HEK293 (cell line): Measurements from ENCODE around the gene PLA2G1B.
A peak's percentile ranks its signal among the peaks of the same experiment; 100 is the strongest.

Source experiments
- ELK4 ChIP-seq: IDR thresholded peaks from 2 replicates; pipeline ENCODE4 v1.6.1; 2011; ENCODE audit warnings: mild to moderate bottlenecking, low read depth, low read length, borderline replicate concordance
- GFI1B ChIP-seq: fragments of 450-650 bp; formaldehyde crosslinking; IDR thresholded peaks from 2 replicates; pipeline ENCODE4 v1.5.1; 2016; ENCODE audit warnings: missing biosample characterization, missing genetic modification characterization
- GLIS1 ChIP-seq: fragments of 450-650 bp; formaldehyde crosslinking; IDR thresholded peaks from 2 replicates; pipeline ENCODE4 v1.5.1; 2016; ENCODE audit warnings: missing biosample characterization, missing genetic modification characterization
- KLF1 ChIP-seq: fragments of 450-650 bp; formaldehyde crosslinking; IDR thresholded peaks from 2 replicates; pipeline ENCODE4 v1.5.1; 2016; ENCODE audit warnings: missing biosample characterization, missing genetic modification characterization
- KLF10 ChIP-seq: fragments of 450-650 bp; IDR thresholded peaks from 2 replicates; pipeline ENCODE4 v1.5.1; 2018; ENCODE audit warnings: missing biosample characterization, mild to moderate bottlenecking, missing genetic modification characterization
- KLF17 ChIP-seq: fragments of 450-650 bp; formaldehyde crosslinking; IDR thresholded peaks from 2 replicates; pipeline ENCODE4 v1.5.1; 2016; ENCODE audit warnings: missing biosample characterization, missing genetic modification characterization
- KLF8 ChIP-seq: fragments of 450-650 bp; formaldehyde crosslinking; IDR thresholded peaks from 2 replicates; pipeline ENCODE4 v1.5.1; 2016; ENCODE audit warnings: missing biosample characterization, missing genetic modification characterization
- KLF9 ChIP-seq: fragments of 450-650 bp; formaldehyde crosslinking; IDR thresholded peaks from 2 replicates; pipeline ENCODE4 v1.5.1; 2016; ENCODE audit warnings: missing biosample characterization, missing genetic modification characterization, low read depth
- OSR2 ChIP-seq: fragments of 450-650 bp; formaldehyde crosslinking; IDR thresholded peaks from 2 replicates; pipeline ENCODE4 v1.5.1; 2016; ENCODE audit warnings: missing biosample characterization, missing genetic modification characterization
- PRDM1 ChIP-seq: fragments of 450-650 bp; formaldehyde crosslinking; IDR thresholded peaks from 2 replicates; pipeline ENCODE4; 2016; ENCODE audit warnings: missing biosample characterization, missing genetic modification characterization
- RBAK ChIP-seq: fragments of 450-650 bp; formaldehyde crosslinking; IDR thresholded peaks from 2 replicates; pipeline ENCODE4 v1.5.1; 2016; ENCODE audit warnings: missing biosample characterization, missing genetic modification characterization
- REPIN1 ChIP-seq: fragments of 450-650 bp; formaldehyde crosslinking; IDR thresholded peaks from 2 replicates; pipeline ENCODE4 v1.5.1; 2017; ENCODE audit warnings: missing biosample characterization, missing genetic modification characterization, low read depth
- TCF7L2 ChIP-seq: IDR thresholded peaks from 2 replicates; pipeline ENCODE4 v1.6.1; 2011; ENCODE audit warnings: low read depth, mild to moderate bottlenecking, inconsistent platforms, low read length, moderate library complexity, borderline replicate concordance
- ZFP69B ChIP-seq: fragments of 450-650 bp; formaldehyde crosslinking; IDR thresholded peaks from 2 replicates; pipeline ENCODE4 v1.5.1; 2016; ENCODE audit warnings: missing biosample characterization, missing genetic modification characterization
- ZNF18 ChIP-seq: fragments of 450-650 bp; formaldehyde crosslinking; IDR thresholded peaks from 2 replicates; pipeline ENCODE4 v1.5.1; 2016; ENCODE audit warnings: missing biosample characterization, missing genetic modification characterization
- ZNF248 ChIP-seq: fragments of 450-650 bp; formaldehyde crosslinking; IDR thresholded peaks from 2 replicates; pipeline ENCODE4 v1.5.1; 2017; ENCODE audit warnings: missing biosample characterization, missing genetic modification characterization
- ZNF302 ChIP-seq: fragments of 450-650 bp; formaldehyde crosslinking; IDR thresholded peaks from 2 replicates; pipeline ENCODE4 v1.5.1; 2016; ENCODE audit warnings: missing biosample characterization, missing genetic modification characterization, low read depth
- ZNF311 ChIP-seq: fragments of 450-650 bp; formaldehyde crosslinking; IDR thresholded peaks from 2 replicates; pipeline ENCODE4 v1.5.1; 2017; ENCODE audit warnings: missing biosample characterization, missing genetic modification characterization, borderline replicate concordance
- ZNF324 ChIP-seq: fragments of 450-650 bp; formaldehyde crosslinking; IDR thresholded peaks from 2 replicates; pipeline ENCODE4 v1.5.1; 2016; ENCODE audit warnings: missing biosample characterization, missing genetic modification characterization
- ZNF37A ChIP-seq: fragments of 450-650 bp; IDR thresholded peaks from 2 replicates; pipeline ENCODE4 v1.5.1; 2018; ENCODE audit warnings: missing biosample characterization, missing genetic modification characterization
- ZNF391 ChIP-seq: fragments of 450-650 bp; formaldehyde crosslinking; IDR thresholded peaks from 2 replicates; pipeline ENCODE4 v1.5.1; 2016; ENCODE audit warnings: low read depth, missing biosample characterization, missing genetic modification characterization, borderline replicate concordance
- ZNF433 ChIP-seq: fragments of 450-650 bp; formaldehyde crosslinking; IDR thresholded peaks from 2 replicates; pipeline ENCODE4 v1.5.1; 2016; ENCODE audit warnings: missing biosample characterization, missing genetic modification characterization, low read depth
- ZNF501 ChIP-seq: fragments of 450-650 bp; formaldehyde crosslinking; IDR thresholded peaks from 2 replicates; pipeline ENCODE4 v1.5.1; 2016; ENCODE audit warnings: missing biosample characterization, missing genetic modification characterization
- ZNF660 ChIP-seq: fragments of 450-650 bp; IDR thresholded peaks from 2 replicates; pipeline ENCODE4 v1.5.1; 2018; ENCODE audit warnings: missing biosample characterization, mild to moderate bottlenecking, missing genetic modification characterization
- ZNF843 ChIP-seq: fragments of 450-650 bp; formaldehyde crosslinking; IDR thresholded peaks from 2 replicates; pipeline ENCODE4 v1.5.1; 2016; ENCODE audit warnings: missing biosample characterization, missing genetic modification characterization
- TF ChIP-seq, protein P1 (sequence below): fragments of 450-650 bp; formaldehyde crosslinking; IDR thresholded peaks from 2 replicates; pipeline ENCODE4 v1.5.1; 2017; ENCODE audit warnings: missing biosample characterization, mild to moderate bottlenecking, missing genetic modification characterization, moderate library complexity
- TF ChIP-seq, protein P2 (sequence below): fragments of 450-650 bp; formaldehyde crosslinking; IDR thresholded peaks from 2 replicates; pipeline ENCODE4 v1.5.1; 2016; ENCODE audit warnings: missing biosample characterization, missing genetic modification characterization
- TF ChIP-seq, protein P3 (sequence below): fragments of 450-650 bp; formaldehyde crosslinking; IDR thresholded peaks from 2 replicates; pipeline ENCODE4 v1.5.1; 2016; ENCODE audit warnings: missing biosample characterization, missing genetic modification characterization

Gene PLA2G1B

DNA sequence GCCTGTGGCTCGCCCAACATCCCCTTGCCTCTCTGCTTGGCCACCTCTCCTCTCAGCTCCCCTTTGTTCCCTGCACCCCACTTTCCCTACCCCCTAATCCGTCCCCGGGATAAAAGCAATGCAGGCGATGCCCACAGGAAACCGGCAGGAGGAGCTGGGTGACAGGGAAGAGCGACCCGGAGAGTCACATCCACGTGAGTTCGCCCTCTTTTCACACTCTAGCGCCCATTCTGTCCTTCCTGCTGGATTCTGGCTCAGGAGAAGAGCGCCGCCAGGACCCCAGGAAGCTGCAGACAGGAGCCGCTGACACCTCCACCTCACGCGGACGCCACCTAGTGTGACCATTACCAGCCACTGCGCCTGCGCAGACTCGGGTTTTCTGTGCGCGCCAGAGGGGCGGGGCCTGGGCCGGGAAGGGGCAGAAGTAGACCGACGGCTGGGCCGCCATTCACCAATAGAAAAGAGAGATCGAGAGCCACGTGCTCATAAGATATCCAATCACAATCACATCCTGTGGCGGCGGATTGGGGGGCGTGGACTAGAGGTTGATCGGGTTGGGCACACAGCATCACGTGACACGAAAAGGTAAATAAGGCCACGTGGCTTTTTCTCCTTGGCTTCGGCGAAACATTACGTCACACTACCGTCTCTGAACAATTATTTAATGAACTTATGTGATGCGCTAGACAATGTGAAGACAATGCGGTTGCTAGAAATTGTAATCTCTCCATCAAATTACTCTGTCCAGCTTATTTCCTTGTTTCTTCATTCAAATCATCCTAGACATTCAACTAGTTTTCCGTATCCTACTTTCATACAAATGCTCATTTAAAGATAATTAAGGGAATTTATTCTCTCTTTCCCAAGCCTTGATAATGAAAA lies 10.1 kb downstream of the PLA2G1B start (continued):
- TF ChIP-seq KLF17 (tag by site-specific recombination) (peak; percentile 30; the same call in 1 of the 2 replicates), KLF9 (tag by site-specific recombination) (peak; percentile 87; the same call in 1 of the 2 replicates), KLF1 (tag by site-specific recombination) (peak; percentile 5; the same call in 1 of the 2 replicates), GLIS1 (tag by site-specific recombination) (peak; percentile 77), ZNF391 (tag by site-specific recombination) (0 out of 2 replicates have a peak, but pooled peaks have one; percentile 46), GFI1B (no peak), TCF7L2 (no peak), KLF8 (peak; percentile 48; the same call in 1 of the 2 replicates), ZNF501 (tag by site-specific recombination) (peak; percentile 35), ZNF311 (tag by site-specific recombination) (no peak), OSR2 (peak; percentile 61), ZNF433 (tag by site-specific recombination) (no peak), ELK4 (no peak), ZNF660 (tag by site-specific recombination) (peak; percentile 42; the same call in 1 of the 2 replicates), ZFP69B (0 out of 2 replicates have a peak, but pooled peaks have one; percentile 14), PRDM1 (tag by site-specific recombination) (0 out of 2 replicates have a peak, but pooled peaks have one; percentile 34), ZNF843 (tag by site-specific recombination) (peak; percentile 26; the same call in 1 of the 2 replicates), KLF10 (tag by site-specific recombination) (peak; percentile 96), ZNF18 (no peak), RBAK (no peak), ZNF324 (tag by site-specific recombination) (peak; percentile 82; the same call in 1 of the 2 replicates), ZNF302 (tag by site-specific recombination) (no peak), REPIN1 (tag by site-specific recombination) (0 out of 2 replicates have a peak, but pooled peaks have one; percentile 34), ZNF248 (tag by site-specific recombination) (no peak), ZNF37A (tag by site-specific recombination) (no peak)
- TF ChIP-seq, protein P1, sequence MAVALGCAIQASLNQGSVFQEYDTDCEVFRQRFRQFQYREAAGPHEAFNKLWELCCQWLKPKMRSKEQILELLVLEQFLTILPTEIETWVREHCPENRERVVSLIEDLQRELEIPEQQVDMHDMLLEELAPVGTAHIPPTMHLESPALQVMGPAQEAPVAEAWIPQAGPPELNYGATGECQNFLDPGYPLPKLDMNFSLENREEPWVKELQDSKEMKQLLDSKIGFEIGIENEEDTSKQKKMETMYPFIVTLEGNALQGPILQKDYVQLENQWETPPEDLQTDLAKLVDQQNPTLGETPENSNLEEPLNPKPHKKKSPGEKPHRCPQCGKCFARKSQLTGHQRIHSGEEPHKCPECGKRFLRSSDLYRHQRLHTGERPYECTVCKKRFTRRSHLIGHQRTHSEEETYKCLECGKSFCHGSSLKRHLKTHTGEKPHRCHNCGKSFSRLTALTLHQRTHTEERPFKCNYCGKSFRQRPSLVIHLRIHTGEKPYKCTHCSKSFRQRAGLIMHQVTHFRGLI (tag by site-specific recombination), result peak; percentile 90
- TF ChIP-seq, protein P2, sequence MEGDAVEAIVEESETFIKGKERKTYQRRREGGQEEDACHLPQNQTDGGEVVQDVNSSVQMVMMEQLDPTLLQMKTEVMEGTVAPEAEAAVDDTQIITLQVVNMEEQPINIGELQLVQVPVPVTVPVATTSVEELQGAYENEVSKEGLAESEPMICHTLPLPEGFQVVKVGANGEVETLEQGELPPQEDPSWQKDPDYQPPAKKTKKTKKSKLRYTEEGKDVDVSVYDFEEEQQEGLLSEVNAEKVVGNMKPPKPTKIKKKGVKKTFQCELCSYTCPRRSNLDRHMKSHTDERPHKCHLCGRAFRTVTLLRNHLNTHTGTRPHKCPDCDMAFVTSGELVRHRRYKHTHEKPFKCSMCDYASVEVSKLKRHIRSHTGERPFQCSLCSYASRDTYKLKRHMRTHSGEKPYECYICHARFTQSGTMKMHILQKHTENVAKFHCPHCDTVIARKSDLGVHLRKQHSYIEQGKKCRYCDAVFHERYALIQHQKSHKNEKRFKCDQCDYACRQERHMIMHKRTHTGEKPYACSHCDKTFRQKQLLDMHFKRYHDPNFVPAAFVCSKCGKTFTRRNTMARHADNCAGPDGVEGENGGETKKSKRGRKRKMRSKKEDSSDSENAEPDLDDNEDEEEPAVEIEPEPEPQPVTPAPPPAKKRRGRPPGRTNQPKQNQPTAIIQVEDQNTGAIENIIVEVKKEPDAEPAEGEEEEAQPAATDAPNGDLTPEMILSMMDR (tag by site-specific recombination), result peak; percentile 99
- TF ChIP-seq, protein P3, sequence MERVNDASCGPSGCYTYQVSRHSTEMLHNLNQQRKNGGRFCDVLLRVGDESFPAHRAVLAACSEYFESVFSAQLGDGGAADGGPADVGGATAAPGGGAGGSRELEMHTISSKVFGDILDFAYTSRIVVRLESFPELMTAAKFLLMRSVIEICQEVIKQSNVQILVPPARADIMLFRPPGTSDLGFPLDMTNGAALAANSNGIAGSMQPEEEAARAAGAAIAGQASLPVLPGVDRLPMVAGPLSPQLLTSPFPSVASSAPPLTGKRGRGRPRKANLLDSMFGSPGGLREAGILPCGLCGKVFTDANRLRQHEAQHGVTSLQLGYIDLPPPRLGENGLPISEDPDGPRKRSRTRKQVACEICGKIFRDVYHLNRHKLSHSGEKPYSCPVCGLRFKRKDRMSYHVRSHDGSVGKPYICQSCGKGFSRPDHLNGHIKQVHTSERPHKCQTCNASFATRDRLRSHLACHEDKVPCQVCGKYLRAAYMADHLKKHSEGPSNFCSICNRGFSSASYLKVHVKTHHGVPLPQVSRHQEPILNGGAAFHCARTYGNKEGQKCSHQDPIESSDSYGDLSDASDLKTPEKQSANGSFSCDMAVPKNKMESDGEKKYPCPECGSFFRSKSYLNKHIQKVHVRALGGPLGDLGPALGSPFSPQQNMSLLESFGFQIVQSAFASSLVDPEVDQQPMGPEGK (tag by site-specific recombination), result peak; percentile 56; the same call in 1 of the 2 replicates
